GM21717 (cell line): ENCODE results near the gene CCL1.

Source experiments
- ATAC-seq: cut with Tn5 transposase; IDR thresholded peaks from one replicate; pipeline ENCODE4 v1.9.1; 2021; ENCODE audit warnings: mild to moderate bottlenecking, moderate library complexity; ENCODE audit not compliant: unreplicated experiment

CCL1 gene

GRCh38 chr17:34384271-34384670, 21.2 kb upstream of the CCL1 start:
- no peak for ATAC-seq

GRCh38 chr17:34383216-34383615, 20.2 kb upstream of the CCL1 start:
- no peak for ATAC-seq

- no peak for ATAC-seq
These were observed 19.6 kb upstream of the CCL1 start for GRCh38 chr17:34382621-34383124.

DNA sequence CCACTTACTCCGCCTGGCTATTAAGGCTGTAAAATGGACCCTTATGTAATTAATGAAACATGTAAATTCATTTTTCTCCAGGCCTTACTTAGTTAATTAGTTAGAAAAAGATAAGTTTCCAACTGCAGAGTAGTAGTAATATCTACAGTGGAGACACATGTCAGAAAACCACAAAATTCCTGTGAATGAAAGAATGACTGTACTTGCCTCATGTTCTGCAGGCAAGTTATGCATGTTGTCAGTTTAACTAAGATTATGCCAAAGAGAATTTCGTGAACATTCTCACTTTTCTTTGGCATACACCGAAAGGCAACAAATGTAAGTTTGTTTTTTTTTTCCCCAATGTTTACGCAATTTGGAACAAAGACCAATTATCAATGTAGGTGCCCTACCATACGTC, 16.8 kb upstream of the CCL1 start:
- no peak for ATAC-seq

GRCh38 chr17:34378664-34379101, 15.7 kb upstream of the CCL1 start:
- no peak for ATAC-seq

- ATAC-seq, result no peak
These were observed 14.2 kb upstream of the CCL1 start for GRCh38 chr17:34377078-34377823.

- ATAC-seq, result no peak
These were observed 12.5 kb upstream of the CCL1 start for GRCh38 chr17:34375426-34375997.

GRCh38 chr17:34374457-34374856, 11.4 kb upstream of the CCL1 start:
- no peak for ATAC-seq

DNA sequence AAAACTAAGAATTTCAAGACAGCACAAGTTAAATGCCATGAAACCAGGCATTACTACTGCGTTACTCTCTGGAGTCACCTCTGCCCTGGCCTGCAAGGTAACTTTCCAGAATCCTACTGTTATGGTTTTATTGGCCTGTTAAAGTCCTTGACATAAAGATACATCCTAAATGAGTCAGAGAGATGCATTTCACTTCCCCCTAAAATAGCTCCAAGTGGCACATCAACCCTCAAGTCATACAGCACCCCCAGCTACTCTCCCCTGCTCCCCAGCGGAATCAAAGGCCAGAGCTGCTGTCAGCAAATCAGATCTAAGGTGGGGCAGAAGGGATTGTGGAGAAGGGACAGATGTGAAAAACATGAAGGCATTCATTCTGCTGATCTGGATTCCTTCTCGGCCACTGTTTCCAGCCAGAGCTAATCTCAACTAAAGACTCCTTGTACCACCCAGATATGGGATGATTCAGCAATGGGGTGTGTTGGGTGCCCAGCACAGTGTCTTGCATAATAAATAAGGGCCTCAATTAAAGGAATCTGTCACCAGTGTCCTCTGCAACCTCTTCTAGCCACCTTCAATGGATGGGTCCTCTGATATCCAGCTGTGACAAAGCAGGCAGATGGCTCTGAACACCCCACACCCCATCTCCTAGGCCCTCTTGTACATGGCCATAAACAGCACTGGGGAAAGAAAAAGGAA, 8.5 kb upstream of the CCL1 start:
- ATAC-seq, result no peak

GRCh38 chr17:34370997-34371395, 8.0 kb upstream of the CCL1 start:
- ATAC-seq, result no peak

GRCh38 chr17:34370376-34370996, 7.5 kb upstream of the CCL1 start:
- ATAC-seq, result no peak

GRCh38 chr17:34369571-34369970, 6.5 kb upstream of the CCL1 start:
- ATAC-seq, result no peak

GRCh38 chr17:34368946-34369500, 6.0 kb upstream of the CCL1 start:
- no peak for ATAC-seq

DNA sequence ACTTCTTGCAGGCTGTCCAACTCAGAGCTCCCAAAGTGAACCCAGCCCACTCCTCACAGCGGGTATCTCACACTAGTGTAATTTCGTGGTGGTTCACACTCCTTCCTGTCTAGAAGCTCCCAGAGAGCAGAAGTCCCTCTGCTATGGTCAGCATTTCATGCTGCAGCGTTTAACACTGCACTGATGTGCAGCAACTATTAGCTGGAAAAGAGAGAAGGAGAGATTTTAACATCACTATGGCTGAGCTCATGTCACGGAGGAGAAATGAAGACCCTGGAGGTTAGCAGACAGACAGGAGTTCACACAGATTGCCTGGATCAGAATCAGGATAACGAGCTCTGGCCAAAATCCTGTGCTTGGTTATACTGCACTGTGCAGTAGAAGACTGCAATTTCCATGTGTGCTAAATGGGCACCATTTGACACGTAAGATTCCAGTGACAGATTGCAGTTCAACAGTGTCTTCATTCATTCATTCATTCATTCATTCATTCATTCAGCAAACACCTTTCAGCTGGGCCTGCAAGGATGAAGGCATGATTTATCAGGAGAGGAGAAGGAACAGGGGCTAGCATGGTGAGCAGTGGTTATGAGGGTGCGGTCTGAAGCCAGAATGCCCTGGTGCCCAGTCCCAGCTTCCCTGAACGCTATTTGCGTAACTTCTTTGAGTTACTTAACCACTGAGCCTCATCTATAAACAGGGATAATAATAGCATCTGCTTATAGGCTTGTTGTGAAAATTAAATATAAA, 5.3 kb upstream of the CCL1 start:
- no peak for ATAC-seq

GRCh38 chr17:34367486-34368195, 4.6 kb upstream of the CCL1 start:
- no peak for ATAC-seq

- ATAC-seq, result no peak
These were observed 3.6 kb upstream of the CCL1 start for GRCh38 chr17:34366529-34367107.

DNA sequence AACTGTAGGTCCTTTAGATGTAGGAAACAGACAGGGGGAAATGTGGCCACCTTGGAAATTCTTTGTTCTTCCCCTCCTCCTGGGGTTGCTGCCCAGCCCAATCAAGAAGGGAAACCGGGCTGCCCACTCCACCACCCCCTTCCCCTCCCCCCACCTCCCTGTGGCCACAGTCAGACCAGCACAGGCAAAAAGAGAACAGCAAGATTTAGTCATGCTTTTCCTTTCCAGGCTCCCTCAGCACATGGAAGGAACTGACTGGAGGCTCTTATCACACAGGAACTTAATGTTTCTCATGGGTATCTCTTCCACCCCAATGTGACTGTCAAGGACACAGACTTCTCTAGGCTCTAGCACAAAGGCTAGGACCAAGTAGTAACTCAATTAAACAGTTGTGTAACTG, 3.0 kb upstream of the CCL1 start:
- ATAC-seq, result no peak

DNA sequence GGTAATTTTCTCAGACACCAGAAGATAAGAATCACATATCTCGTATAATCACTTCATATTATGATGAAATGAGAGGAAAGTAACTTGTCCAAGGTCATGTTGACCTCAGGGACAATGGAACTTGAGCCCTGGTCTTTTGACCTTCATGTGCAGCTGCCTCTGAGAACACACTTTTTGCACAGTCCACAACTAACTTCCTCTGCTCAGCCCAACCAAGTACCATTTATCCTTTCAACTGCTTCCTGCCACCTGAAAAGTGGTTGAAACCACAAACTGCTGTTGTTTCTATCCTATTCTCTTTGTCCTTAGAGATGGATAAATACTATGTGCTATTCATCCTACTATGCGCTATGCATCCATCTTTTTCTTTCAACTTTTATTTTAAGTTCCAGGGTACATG, 2.3 kb upstream of the CCL1 start:
- ATAC-seq, result no peak

DNA sequence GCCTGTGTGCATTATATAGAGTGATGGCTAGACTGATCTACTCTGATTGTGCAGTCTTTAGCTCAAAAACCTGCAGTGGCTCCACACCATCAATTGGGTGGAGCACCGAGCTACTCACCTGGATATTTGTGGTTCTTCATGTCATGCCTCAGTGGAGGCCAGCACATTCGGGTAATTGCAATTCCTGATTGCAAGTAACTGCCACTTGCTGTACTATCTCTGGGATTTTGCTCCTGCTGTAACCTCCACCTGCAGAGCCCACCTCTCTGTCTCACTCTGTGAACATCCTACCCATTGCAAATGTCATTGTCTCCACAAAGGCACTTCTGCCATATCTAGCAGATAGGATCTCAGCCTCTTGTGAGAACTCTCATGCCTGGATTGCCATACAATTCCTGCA, 1.7 kb upstream of the CCL1 start:
- no peak for ATAC-seq
